ENCODE measurements around the gene MAP3K8. TPM values are rescaled to one million over a fixed set of nuclear protein-coding genes. Genes with fewer than 3 reads are reported as not detected.
A peak's percentile ranks its signal among the peaks of the same experiment; 100 is the strongest.

The MAP3K8 gene
- 41.6 TPM for total RNA-seq
- polyA plus RNA-seq (ENCODE audit: insufficient read depth, low read depth, low replicate concordance): 6.7 TPM
- long read RNA-seq, donor 1, partial matches to known transcripts: 0 of 1 reads
- long read RNA-seq, donor 1, other reads (novel, unspliced or antisense): 0 of 1 reads
- long read RNA-seq, donor 2, partial matches to known transcripts: 0 of 1 reads
- long read RNA-seq, donor 2, other reads (novel, unspliced or antisense): 0 of 1 reads
- long read RNA-seq, donor 3, partial matches to known transcripts: 0 of 2 reads
- long read RNA-seq, donor 3, other reads (novel, unspliced or antisense): 0 of 2 reads
- long read RNA-seq, donor 4: 0 reads
- long read RNA-seq, donor 5: 0 reads
- long read RNA-seq, donor 6: 0 reads
- long read RNA-seq, donor 7, partial matches to known transcripts: 4 of 17 reads
- long read RNA-seq, donor 7, other reads (novel, unspliced or antisense): 11 of 17 reads
- long read RNA-seq, donor 8: 0 reads
- long read RNA-seq, donor 9, partial matches to known transcripts: 0 of 1 reads
- long read RNA-seq, donor 9, other reads (novel, unspliced or antisense): 0 of 1 reads
- long read RNA-seq, donor 10, partial matches to known transcripts: 0 of 1 reads
- long read RNA-seq, donor 10, other reads (novel, unspliced or antisense): 0 of 1 reads

DNA sequence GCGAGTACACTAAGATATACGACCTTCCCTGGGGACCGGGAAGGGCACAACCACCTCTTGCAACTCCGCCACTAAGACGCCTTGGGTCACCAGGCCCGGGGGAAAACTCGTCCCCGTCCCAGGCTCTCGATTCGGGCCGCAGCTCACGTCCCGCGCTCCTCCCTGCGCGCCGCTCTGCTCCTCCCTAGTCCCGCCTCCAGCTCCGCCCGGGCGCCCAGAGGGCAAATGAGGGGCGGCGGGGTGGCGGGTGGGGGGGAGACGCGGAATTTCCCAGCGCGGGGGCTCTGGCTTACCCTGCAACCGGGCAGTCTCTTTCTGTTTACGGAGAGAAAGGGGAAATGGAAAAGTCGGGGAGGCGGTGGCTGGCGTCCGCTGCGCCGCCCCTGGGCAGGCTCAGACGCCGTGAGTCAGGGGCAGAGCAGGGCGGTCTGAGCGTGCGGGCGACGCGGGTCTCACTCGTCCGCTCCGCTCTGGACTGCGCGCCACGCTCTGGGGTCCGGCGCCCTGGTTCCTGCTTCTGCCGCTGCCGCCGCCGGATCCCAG is at the start of gene MAP3K8:
Gene MAP3K8 (plus strand): TSS at position 455 of the 543 bp plus-strand sequence. CDS start 4,755 bp downstream, outside the sequence.
- Histone ChIP-seq H3K4me1 (ENCODE audit: control insufficient read depth in 2 of 3, insufficient read depth in 2 of 3, low read depth in 1 of 3, low read length in 3 of 3) (peaks cover 7 to 22% (median 14%) of the 10 kb centered on the region in 3 donors), H3K9ac (ENCODE audit: low read length in 3 of 3) (peak within 1 kb of the TSS; percentile 56 to 83 (median 72)), H3K36me3 (ENCODE audit: control insufficient read depth in 2 of 3, insufficient read depth in 3 of 3, low read length in 3 of 3) (peaks cover 0 to 2% (median 0%) of the 10 kb centered on the region in 3 donors), H3K4me3 (ENCODE audit: low read length in 3 of 3) (peak within 1 kb of the TSS; percentile 74 to 92 (median 88)), H3K9me3 (ENCODE audit: control insufficient read depth in 2 of 3, insufficient read depth in 1 of 3, low read length in 3 of 3) (no peaks in the 10 kb centered on the region), H3K27me3 (ENCODE audit: control insufficient read depth, insufficient read depth, low read length) (no peaks in the 10 kb centered on the region), H3K27ac (ENCODE audit: low read depth in 2 of 2, low read length in 2 of 2) (peak within 1 kb of the TSS; percentile 97 to 99)
- TF ChIP-seq, protein P1, sequence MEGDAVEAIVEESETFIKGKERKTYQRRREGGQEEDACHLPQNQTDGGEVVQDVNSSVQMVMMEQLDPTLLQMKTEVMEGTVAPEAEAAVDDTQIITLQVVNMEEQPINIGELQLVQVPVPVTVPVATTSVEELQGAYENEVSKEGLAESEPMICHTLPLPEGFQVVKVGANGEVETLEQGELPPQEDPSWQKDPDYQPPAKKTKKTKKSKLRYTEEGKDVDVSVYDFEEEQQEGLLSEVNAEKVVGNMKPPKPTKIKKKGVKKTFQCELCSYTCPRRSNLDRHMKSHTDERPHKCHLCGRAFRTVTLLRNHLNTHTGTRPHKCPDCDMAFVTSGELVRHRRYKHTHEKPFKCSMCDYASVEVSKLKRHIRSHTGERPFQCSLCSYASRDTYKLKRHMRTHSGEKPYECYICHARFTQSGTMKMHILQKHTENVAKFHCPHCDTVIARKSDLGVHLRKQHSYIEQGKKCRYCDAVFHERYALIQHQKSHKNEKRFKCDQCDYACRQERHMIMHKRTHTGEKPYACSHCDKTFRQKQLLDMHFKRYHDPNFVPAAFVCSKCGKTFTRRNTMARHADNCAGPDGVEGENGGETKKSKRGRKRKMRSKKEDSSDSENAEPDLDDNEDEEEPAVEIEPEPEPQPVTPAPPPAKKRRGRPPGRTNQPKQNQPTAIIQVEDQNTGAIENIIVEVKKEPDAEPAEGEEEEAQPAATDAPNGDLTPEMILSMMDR (IDR thresholded peaks at IDR 0.05; ENCODE audit: borderline replicate concordance, extremely low read depth, insufficient read depth): no peak
- DNase-seq (peak; percentile 90 to 98 (median 95)), FAIRE-seq (no peak)
- intact Hi-C loops (cut with DNase I): no loop called here

DNA sequence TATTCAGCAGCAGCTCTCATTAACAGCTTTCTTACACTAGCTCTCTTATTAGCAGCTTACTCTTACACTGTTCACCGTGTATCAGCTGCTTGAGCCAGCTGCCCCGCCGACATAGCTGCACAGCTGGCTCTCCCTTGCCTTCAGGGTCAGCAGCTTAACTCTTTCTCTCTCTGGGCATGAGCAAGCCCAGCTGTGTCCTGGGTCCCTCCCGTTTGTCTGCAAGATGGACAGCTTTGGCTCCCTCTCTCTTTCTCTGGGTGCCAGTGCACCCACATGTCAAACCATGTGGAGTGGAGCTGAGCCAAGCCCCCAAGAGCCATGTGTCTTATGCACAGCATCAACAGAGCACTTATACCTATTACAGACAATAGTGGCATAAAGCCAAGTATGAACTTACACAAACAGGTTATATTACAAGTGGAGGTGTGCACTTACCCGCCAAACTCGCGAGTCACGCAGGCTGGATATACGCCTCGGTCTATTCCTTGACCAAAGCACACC is 49.2 kb upstream of the MAP3K8 start:
- Histone ChIP-seq H3K9ac (ENCODE audit: low read length in 3 of 3) (no peak overlapping the region), H3K36me3 (ENCODE audit: control insufficient read depth in 2 of 3, insufficient read depth in 3 of 3, low read length in 3 of 3) (no peaks in the 10 kb centered on the region), H3K4me1 (ENCODE audit: control insufficient read depth in 2 of 3, insufficient read depth in 2 of 3, low read depth in 1 of 3, low read length in 3 of 3) (no peaks in the 10 kb centered on the region), H3K4me3 (ENCODE audit: low read length in 3 of 3) (no peak overlapping the region), H3K27ac (ENCODE audit: low read depth in 2 of 2, low read length in 2 of 2) (no peak overlapping the region), H3K9me3 (ENCODE audit: control insufficient read depth in 2 of 3, insufficient read depth in 1 of 3, low read length in 3 of 3) (no peaks in the 10 kb centered on the region), H3K27me3 (ENCODE audit: control insufficient read depth, insufficient read depth, low read length) (no peaks in the 10 kb centered on the region)
- FAIRE-seq: no peak
- peak in 4 of 5 donors; percentile 68 to 78 (median 72) for DNase-seq
- intact Hi-C loops (cut with DNase I): no loop called here
- TF ChIP-seq, protein P1 (IDR thresholded peaks at IDR 0.05; ENCODE audit: borderline replicate concordance, extremely low read depth, insufficient read depth): no peak

DNA sequence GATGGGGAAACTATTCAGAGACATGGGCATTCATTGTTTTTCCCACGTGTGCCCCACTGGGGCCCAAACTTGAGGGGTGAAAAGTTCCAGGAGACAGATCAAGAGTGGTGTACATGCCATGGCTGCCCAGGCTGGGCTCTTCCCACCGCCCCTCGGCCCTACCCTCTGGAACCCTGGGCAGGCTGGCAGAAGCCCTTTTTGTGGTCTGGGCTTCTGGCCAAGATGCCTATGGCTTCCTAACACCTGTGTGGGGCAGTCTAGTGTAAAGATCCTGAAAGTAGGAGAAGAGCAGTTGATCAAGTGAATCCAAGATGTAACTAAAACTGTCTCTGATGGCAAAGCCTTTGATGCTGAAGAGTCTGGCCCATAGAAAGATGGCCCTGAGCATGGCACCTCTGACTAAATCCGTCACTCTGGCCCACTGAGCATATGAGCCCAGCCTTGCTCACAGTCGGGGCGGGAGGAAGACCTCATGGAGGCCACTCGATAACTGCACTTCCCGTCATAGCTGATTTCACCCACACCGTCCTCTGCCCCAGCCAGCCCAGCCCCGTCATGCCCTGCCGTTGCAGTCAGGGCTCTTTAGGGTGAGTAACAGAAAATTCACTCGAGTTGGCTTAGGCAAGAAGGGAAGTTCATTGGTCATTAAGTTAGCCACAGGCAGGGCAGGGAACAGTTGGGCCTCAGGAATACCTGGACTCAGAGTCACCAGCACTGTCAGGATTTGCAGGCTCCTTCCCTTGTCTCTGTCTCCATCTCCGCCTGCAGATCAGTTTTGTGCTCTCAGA is 47.0 kb upstream of the MAP3K8 start:
- DNase-seq: no peak

More for the DNA sequence above, 47.0 kb upstream of the MAP3K8 start:
- H3K4me1 ChIP-seq (ENCODE audit: control insufficient read depth in 2 of 3, insufficient read depth in 2 of 3, low read depth in 1 of 3, low read length in 3 of 3): no peaks in the 10 kb centered on the region
- H3K4me3 ChIP-seq (ENCODE audit: low read length in 3 of 3): no peak overlapping the region
- TF ChIP-seq, protein P1 (IDR thresholded peaks at IDR 0.05; ENCODE audit: borderline replicate concordance, extremely low read depth, insufficient read depth): no peak
- H3K27me3 ChIP-seq (ENCODE audit: control insufficient read depth, insufficient read depth, low read length): no peaks in the 10 kb centered on the region
- no peak for FAIRE-seq
- no peaks in the 10 kb centered on the region for H3K36me3 ChIP-seq (ENCODE audit: control insufficient read depth in 2 of 3, insufficient read depth in 3 of 3, low read length in 3 of 3)
- H3K9me3 ChIP-seq (ENCODE audit: control insufficient read depth in 2 of 3, insufficient read depth in 1 of 3, low read length in 3 of 3): no peaks in the 10 kb centered on the region
- no peak overlapping the region for H3K9ac ChIP-seq (ENCODE audit: low read length in 3 of 3)
- H3K27ac ChIP-seq (ENCODE audit: low read depth in 2 of 2, low read length in 2 of 2): no peak overlapping the region
- intact Hi-C loops (cut with DNase I): no loop called here

Measured in kidney (tissue), 22 donors.